ENCODE results near the gene PDE3A.
"Not testable (repeated sequence)": the region's sequence is repeated elsewhere in the genome, so short reads cannot be mapped to it uniquely, and the experiment has no call there.

Gene PDE3A

DNA sequence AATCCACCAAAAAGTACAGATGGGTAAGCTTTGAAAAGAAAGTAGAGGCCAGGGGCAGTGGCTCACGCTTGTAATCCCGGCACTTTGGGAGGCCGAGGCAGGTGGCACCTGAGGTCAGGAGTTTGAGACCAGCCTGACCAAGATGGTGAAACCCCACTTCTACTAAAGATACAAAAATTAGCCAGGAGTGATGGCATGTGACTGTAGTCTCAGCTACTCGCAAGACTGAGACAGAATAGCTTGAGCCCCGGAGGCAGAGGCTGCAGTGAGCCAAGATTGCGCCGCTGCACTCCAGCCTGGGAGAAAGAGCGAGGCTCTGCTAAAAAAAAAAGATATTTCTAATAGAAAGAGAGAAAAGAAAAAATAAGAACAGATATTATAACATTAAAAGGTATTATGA is 192.6 kb downstream of the PDE3A start:
- DNase-seq, result no peak

DNA sequence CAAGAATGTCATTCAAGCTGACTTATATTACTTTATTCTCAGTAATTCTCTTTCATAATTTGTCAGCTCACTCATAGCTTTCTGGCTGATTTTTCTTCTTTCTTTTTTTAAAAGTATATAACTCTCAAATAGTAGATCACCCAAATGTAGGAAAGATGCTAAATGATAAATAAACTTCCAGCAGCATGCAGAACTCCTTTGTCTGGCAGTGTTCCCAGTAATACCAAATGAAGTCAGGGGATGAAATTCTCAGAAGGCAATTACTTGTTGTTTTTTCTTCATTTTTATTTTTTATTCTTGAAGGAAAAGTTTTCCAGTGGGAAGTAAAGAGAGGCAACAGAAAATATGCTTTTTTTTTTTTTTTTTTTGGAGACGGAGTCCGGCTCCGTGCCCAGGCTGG is 193.5 kb downstream of the PDE3A start:
- DNase-seq, result no peak

GRCh38 chr12:20567413-20567812 is 199.1 kb downstream of the PDE3A start:
- DNase-seq, result no peak

DNA sequence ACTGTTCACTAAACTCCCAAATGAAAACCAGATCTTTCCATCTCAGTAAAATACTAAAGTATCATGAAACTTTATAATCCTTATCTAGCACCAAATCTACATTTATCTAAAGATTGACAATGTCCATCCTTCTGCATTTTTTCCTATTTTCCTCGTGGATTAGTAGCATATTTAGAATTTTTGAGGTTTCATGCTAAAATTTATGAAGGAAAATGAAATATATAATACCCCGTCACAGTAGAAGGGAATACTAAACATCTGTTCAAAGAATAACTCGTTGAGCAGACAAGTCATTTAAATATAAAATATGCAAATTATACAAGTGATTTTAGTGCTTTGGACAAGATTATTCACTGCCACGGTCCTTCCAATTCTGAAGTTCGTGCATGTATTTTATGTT is 204.1 kb downstream of the PDE3A start:
- DNase-seq, result no peak

GRCh38 chr12:20576528-20576927 is 208.2 kb downstream of the PDE3A start:
- no peak for DNase-seq

GRCh38 chr12:20577054-20577453 is 208.7 kb downstream of the PDE3A start:
- no peak for DNase-seq

DNA sequence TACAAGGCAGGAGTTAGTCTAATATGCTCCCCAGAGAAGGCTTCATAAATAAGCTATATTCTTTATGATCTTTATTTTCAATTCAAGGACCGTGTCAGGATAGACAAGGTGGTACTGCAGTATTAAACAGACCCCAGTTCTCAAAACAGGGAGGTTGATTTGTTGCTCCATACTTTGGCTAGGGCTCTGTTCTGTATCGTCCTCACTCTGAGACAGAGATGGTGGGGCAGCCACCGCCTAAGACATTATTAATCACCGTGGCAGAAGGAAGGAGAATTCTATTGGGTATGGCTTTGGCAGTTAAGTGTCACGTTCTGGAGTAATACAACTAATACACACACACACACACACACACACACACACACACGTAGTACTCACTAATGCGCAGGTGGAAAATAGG is 209.8 kb downstream of the PDE3A start:
- DNase-seq, result no peak

GRCh38 chr12:20585055-20585625 is 216.8 kb downstream of the PDE3A start:
- no peak for DNase-seq

- DNase-seq, result no peak
These were observed 217.6 kb downstream of the PDE3A start for GRCh38 chr12:20585913-20586312.

DNA sequence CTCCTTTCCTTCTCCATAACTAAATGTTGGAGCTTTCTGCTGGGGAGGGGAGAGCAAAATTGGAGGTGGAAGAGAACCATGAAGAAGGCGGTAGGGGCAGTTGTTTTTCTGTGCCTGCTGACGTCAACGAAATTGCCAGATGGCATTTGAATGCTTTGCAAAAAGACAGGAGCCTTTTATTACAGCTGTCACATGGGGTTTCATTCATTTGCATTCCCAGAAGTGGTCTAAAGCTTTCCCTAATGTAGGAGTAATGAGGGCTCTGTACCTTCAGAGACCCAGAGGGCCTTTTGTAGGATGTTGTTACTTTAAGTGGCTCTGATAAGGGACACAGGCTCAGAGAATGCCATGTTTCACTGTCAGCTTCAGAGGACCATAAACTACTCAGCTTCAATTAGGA is 219.7 kb downstream of the PDE3A start:
- peak; percentile 9 for DNase-seq

DNA sequence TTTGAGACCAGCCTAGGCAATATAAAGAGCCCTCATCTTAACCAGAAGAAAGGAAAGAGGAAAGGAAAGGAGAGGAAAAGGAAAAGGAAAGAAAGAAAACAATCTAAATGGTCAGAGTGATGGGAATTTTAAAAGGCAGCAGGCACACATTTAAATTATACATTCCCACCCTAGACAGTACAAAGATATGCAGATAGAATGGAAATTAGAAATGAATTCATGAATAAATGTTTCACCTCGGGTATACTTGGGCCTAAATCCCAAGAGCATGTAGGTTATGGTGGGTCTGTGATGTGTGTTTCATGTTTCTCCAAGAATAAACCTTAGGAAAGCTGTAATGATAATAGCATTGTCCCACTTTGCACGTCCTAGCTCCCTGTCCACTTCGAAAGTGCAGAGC is 222.2 kb downstream of the PDE3A start:
- no peak for DNase-seq

DNA sequence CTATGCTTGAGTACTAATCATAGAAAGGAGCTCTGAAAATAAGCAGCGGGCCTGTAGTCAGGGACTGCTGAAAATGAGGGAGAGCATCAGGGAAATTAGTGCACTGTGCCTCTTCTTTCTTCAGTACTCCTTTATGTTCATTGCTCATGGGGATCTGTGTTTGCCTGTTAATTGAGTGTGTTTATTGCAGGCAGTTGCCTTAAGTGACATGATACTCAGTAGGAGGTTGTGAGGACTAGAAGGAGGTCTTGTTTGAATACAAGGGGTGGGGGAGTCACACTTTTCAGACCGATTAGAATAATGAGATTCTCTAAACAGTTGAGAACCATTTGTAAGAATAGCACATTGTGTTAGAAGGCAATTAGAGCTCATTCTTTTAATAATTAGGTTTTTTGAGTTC is 224.2 kb downstream of the PDE3A start:
- DNase-seq, result no peak

- DNase-seq, result no peak
These were observed 225.3 kb downstream of the PDE3A start for GRCh38 chr12:20593611-20594010.

GRCh38 chr12:20596061-20596460 is 227.7 kb downstream of the PDE3A start:
- no peak for DNase-seq

GRCh38 chr12:20599757-20600156 is 231.4 kb downstream of the PDE3A start:
- DNase-seq, result no peak

- peak; percentile 26 for DNase-seq
These were observed 233.4 kb downstream of the PDE3A start for GRCh38 chr12:20601668-20602280.

DNA sequence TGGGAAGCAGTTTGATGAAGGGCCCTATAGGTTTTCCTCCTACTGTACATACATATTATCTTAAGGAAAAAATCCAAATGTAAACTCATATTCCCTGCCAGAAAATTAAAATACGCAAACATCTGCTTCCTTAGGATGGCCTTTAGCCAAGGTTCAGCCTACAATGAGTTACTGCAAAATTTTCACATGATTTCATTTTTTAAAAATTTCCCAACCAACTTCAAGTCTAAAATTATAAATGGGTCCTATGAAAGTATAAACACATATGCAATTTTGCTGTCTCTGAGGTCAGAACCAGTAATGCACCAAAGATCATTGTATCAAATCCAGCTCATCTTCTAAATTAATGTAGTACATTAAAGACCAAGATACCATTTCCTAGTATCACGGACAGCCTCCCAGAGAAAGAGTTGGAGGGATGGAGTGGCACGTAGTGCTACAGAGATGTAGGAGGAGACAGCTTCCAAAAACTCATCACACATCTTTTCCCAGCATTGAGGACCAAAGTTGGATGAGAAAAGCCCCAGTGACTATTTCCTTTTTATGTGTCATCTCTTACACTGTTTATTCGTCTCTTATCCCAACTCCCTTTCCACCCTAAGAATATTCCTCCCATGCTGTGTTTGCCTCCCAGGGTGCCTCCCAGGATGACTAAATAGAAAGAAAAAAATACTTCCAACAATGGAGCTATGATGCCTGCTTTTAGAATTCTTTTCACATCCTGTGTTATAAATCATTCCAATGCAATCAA is 234.5 kb downstream of the PDE3A start:
- DNase-seq, result no peak

GRCh38 chr12:20604408-20605067 is 236.2 kb downstream of the PDE3A start:
- DNase-seq, result no peak

DNA sequence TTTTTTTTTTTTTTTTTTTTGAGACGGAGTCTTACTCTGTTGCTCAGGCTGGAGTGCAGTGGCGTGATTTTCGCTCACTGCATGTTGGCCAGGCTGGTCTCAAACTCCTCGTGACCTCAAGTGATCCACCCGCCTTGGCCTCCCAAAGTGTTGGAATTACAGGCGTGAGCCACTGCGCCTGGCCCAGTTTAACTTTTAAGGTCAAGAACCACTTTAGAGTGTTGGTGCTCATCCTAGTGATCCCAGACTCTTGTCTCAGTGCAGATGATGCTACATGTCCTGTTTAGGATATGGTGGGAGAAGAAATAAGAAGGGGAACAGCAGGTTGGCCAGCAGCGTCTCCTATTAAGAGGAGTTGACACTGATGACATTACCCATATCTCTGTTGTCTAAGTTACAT is 246.7 kb downstream of the PDE3A start:
- not testable (repeated sequence) for DNase-seq

GRCh38 chr12:20616093-20616492 is 247.8 kb downstream of the PDE3A start:
- no peak for DNase-seq

DNA sequence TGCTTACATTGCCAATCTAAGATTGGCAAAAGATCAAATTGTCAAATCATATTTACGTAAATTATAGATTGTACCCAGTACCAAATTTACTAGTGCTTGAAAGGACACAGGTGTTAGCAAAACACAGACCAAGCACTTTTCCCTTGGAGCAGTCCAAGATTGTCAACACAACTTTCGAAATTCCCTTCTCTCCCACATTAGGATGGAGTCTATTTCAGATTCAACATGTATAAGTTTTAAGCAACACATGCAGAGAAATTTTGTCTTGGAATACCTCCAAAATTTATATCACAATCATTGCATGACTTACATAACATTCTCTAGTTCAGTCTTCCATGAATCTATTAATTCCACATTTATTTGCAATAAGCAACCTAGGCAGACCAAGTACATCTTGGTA is 251.9 kb downstream of the PDE3A start:
- no peak for DNase-seq

DNA sequence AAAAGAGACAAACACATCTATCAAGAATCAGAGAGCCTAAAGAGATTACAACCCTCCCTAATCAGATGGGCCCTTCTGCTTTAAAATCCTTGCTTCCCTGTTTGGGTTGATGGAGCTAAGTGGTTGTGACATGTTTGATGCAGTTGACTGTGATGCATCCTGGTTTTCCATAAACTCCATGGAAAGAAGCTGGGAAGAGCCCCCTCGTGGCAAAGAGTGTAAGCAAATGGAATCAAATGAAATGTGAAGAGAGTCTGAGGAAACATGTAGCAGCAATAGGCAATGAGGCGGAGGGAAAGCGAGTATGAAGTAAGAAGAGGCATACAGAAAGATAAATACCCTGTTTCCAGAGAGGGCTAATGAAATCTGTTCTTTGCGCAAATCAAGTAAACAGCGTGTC is 256.4 kb downstream of the PDE3A start:
- DNase-seq, result no peak

- DNase-seq, result no peak
These were observed 257.2 kb downstream of the PDE3A start for GRCh38 chr12:20625531-20625930.

GRCh38 chr12:20627001-20627588 is 258.8 kb downstream of the PDE3A start:
- no peak for DNase-seq
